Calu3 (cell line): ENCODE results near the gene MRPL16. TPM values are rescaled to one million over a fixed set of nuclear protein-coding genes. Genes with fewer than 3 reads are reported as not detected.
"Not testable (repeated sequence)": the region's sequence is repeated elsewhere in the genome, so short reads cannot be mapped to it uniquely, and the experiment has no call there.

Experiments
- BruUV-seq: library from RNA; stranded (reverse); fragments of 400-500 nt; replicated peaks from 2 replicates; lab custom pipeline; 2021; lab: Mats Ljungman, UMichigan
- CTCF ChIA-PET: fragments of 300-600 bp; sonication (Branson Sonifier 250); formaldehyde crosslinking; loops from one replicate; lab custom pipeline; 2022; ENCODE audit warnings: antibody characterized with exemption; lab: Charles Lee
- DNase-seq: peaks from one replicate; pipeline ENCODE4 v3.0.0; 2022
- H3K27ac Mint-ChIP-seq: one replicate; pipeline ENCODE4 v1.8.0; 2022; ENCODE audit warnings: mixed read lengths; ENCODE audit not compliant: unreplicated experiment
- H3K27me3 Mint-ChIP-seq: one replicate; pipeline ENCODE4 v1.8.0; 2022; ENCODE audit warnings: mixed read lengths; ENCODE audit not compliant: unreplicated experiment
- H3K36me3 Mint-ChIP-seq: one replicate; pipeline ENCODE4 v1.8.0; 2022; ENCODE audit warnings: mild to moderate bottlenecking, moderate library complexity, mixed read lengths; ENCODE audit not compliant: insufficient read depth, unreplicated experiment
- H3K4me1 Mint-ChIP-seq: one replicate; pipeline ENCODE4 v1.8.0; 2022; ENCODE audit warnings: mild to moderate bottlenecking, low read depth, mixed read lengths; ENCODE audit not compliant: unreplicated experiment
- H3K4me3 Mint-ChIP-seq: one replicate; pipeline ENCODE4 v1.8.0; 2022; ENCODE audit warnings: mild to moderate bottlenecking, low read depth, moderate library complexity, mixed read lengths; ENCODE audit not compliant: unreplicated experiment
- H3K9me3 Mint-ChIP-seq: one replicate; pipeline ENCODE4 v1.8.0; 2022; ENCODE audit warnings: low read depth, mixed read lengths; ENCODE audit not compliant: unreplicated experiment
- intact Hi-C: fragments of 100-400 bp; cut with micrococcal nuclease; formaldehyde crosslinking; loops from one replicate; pipeline ENCODE4 v1.10.0; 2022; ENCODE audit not compliant: unreplicated experiment
- total RNA-seq: library from RNA; stranded (reverse); gene quantifications from 2 replicates; pipeline ENCODE4 v1.2.3, GENCODE V29; 2022
- TF ChIP-seq, protein P1 (sequence below): fragments of 200-600 bp; IDR thresholded peaks from one replicate; pipeline ENCODE4 v1.8.0; 2022; ENCODE audit warnings: antibody characterized with exemption; ENCODE audit not compliant: unreplicated experiment

The MRPL16 gene
- total RNA-seq, 1 experiment from 2014 or later, result 49.8 TPM

DNA sequence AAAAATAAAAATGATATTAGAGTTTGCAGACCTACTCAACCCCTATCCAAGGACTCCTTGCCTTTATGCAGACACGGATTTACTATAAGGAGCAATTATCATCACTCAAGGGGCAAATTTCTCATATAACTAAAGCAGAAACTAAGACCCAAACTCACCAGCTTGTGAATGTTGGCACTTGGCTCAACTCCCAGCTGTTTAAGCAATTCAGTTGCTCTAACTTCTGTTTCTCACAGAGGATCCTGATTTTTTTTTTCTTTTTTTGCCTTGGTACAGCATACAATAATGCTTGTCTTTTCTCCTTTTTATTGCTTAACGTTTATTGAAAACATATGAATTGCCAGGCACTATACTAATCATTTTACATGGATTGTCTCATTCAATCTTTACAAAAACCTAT, 44.3 kb upstream of the MRPL16 start:
- Mint-ChIP-seq H3K4me1 (peaks cover 44% of the 10 kb centered on the region), H3K36me3 (peaks cover 24% of the 10 kb centered on the region), H3K27me3 (no peaks in the 10 kb centered on the region), H3K27ac (no peak overlapping the region), H3K4me3 (no peak overlapping the region), H3K9me3 (peaks cover 3% of the 10 kb centered on the region)
- no peak for DNase-seq
- BruUV-seq, result no TSS peak
- CTCF ChIA-PET, result no interaction called here
- intact Hi-C loops, result no loop called here
- TF ChIP-seq, protein P1, sequence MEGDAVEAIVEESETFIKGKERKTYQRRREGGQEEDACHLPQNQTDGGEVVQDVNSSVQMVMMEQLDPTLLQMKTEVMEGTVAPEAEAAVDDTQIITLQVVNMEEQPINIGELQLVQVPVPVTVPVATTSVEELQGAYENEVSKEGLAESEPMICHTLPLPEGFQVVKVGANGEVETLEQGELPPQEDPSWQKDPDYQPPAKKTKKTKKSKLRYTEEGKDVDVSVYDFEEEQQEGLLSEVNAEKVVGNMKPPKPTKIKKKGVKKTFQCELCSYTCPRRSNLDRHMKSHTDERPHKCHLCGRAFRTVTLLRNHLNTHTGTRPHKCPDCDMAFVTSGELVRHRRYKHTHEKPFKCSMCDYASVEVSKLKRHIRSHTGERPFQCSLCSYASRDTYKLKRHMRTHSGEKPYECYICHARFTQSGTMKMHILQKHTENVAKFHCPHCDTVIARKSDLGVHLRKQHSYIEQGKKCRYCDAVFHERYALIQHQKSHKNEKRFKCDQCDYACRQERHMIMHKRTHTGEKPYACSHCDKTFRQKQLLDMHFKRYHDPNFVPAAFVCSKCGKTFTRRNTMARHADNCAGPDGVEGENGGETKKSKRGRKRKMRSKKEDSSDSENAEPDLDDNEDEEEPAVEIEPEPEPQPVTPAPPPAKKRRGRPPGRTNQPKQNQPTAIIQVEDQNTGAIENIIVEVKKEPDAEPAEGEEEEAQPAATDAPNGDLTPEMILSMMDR, result no peak

DNA sequence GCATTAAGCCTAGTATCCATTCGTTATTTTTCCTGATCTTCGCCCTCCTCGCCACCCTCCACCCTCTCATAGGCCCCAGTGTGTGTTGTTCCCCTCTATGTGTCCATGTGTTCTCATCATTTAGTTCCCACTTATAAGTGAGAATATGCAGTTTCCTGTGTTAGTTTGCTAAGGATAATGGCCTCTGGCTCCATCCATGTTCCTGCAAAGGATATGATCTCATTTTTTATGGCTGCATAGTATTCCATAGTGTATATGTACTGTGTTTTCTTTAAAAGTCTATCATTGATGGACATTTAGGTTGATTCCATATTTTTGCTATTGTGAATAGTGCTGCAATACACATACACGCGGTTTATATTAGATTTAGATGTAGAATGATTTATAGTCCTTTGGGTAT, 40.8 kb upstream of the MRPL16 start:
- BruUV-seq, result not testable (repeated sequence)

DNA sequence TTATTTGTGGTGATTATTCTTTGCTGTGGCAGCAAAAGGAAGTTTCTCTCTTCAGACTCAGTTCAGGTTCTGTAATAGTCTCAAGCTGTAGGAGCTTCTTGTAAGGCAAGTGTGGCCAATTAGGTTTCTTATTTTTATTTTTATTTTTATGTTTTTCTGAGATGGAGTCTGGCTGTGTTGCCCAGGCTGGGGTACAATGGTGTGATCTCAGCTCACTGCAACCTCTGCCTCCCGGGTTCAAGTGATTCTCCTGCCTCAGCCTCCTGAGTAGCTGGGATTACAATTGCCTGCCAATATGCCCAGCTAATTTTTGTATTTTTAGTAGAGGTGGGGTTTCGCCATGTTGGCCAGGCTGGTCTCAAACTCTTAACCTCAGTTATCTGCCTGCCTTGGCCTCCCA, 39.0 kb upstream of the MRPL16 start:
- H3K36me3 Mint-ChIP-seq, result peaks cover 14% of the 10 kb centered on the region
- CTCF ChIA-PET, result interaction anchor here (0.8 to 1.8 kb wide), 4 partner anchors 16 to 402 kb away, joined by 4 to 7 read pairs (median 6); partner anchors contain the start of gene TCN1
- BruUV-seq, H3K4me3 Mint-ChIP-seq, DNase-seq, intact Hi-C loops, H3K27me3 Mint-ChIP-seq, H3K9me3 Mint-ChIP-seq: not testable (repeated sequence)
- peak overlapping the region; percentile 80 for H3K27ac Mint-ChIP-seq
- peaks cover 34% of the 10 kb centered on the region for H3K4me1 Mint-ChIP-seq

More for the DNA sequence above, 40.8 kb upstream of the MRPL16 start:
- intact Hi-C loops, CTCF ChIA-PET, H3K27me3 Mint-ChIP-seq, H3K4me3 Mint-ChIP-seq, H3K27ac Mint-ChIP-seq, DNase-seq, H3K9me3 Mint-ChIP-seq: not testable (repeated sequence)
- Mint-ChIP-seq H3K4me1 (peaks cover 32% of the 10 kb centered on the region), H3K36me3 (peaks cover 17% of the 10 kb centered on the region)

DNA sequence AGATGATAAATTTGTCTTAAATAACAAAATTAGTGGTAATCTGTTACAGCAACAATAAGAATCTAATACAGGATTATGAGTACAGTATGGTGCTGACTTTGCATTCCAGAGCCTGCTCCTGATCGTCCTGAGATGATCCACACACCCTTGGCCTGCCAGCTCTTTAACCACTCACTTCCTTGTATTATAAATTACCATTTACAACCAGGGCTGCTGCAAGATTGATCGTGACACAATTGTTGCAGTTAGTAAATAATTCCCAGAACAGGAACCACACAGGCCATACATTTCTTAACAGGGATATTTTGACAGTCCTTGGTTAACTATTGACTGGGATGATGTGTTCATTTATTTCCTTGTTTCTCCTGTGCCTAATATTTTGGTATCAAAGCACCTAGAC, 38.6 kb upstream of the MRPL16 start:
- Mint-ChIP-seq H3K4me3 (no peak overlapping the region), H3K27ac (peak overlapping the region; percentile 80)
- CTCF ChIA-PET, result interaction anchor here (0.8 to 1.8 kb wide), 4 partner anchors 16 to 402 kb away, joined by 4 to 7 read pairs (median 6); partner anchors contain the start of gene TCN1

DNA sequence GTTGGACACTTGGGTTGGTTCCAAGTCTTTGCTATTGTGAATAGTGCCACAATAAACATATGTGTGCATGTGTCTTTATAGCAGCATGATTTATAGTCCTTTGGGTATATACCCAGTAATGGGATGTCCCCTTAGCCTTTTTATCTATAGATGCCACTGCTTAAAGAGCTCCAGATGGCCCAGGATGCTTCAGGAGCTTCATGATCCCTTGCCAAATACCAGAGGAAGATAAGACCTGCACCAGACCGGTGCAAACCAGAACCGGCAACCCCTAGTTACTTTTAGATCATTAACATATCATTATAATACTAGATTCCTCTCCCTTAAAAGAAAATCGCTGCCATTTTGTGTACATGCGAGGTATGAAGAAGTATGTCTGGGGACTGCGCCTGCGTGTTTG, 37.9 kb upstream of the MRPL16 start:
- DNase-seq, H3K4me3 Mint-ChIP-seq, BruUV-seq, intact Hi-C loops, H3K9me3 Mint-ChIP-seq, H3K27me3 Mint-ChIP-seq: not testable (repeated sequence)
- CTCF ChIA-PET, result interaction anchor here (0.8 to 1.8 kb wide), 4 partner anchors 17 to 403 kb away, joined by 4 to 7 read pairs (median 6); partner anchors contain the start of gene TCN1
- Mint-ChIP-seq H3K4me1 (peaks cover 34% of the 10 kb centered on the region), H3K36me3 (peaks cover 14% of the 10 kb centered on the region), H3K27ac (peak overlapping the region; percentile 80)

More for the DNA sequence above, 38.6 kb upstream of the MRPL16 start:
- no peaks in the 10 kb centered on the region for H3K27me3 Mint-ChIP-seq
- TF ChIP-seq, protein P1, result no peak
- H3K4me1 Mint-ChIP-seq, result peaks cover 34% of the 10 kb centered on the region
- no TSS peak for BruUV-seq
- no peaks in the 10 kb centered on the region for H3K9me3 Mint-ChIP-seq
- peaks cover 14% of the 10 kb centered on the region for H3K36me3 Mint-ChIP-seq
- intact Hi-C loops, result no loop called here
- peak; percentile 68 for DNase-seq

DNA sequence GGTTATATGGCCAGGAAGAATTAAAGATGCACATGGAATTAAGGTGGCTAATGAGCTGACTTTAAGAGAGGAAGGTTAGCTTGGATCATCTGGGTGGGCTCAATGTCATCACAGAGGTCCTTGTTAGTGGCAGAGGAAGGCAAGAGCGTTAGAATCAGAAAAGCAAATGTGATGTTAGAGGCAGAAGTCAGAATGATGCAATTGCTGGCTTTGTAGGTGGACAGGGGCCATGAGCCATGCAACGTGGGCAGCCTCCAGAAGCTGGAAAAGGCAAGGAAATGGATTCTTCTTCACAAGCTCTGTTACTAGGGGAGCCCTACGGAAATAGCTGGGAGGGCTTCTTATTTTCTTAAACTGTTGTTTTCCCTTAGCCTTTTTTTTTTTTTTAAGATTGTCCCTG, 37.0 kb upstream of the MRPL16 start:
- Mint-ChIP-seq H3K9me3 (no peaks in the 10 kb centered on the region), H3K4me1 (peaks cover 34% of the 10 kb centered on the region), H3K36me3 (peaks cover 14% of the 10 kb centered on the region), H3K27ac (no peak overlapping the region), H3K4me3 (no peak overlapping the region), H3K27me3 (no peaks in the 10 kb centered on the region)
- BruUV-seq, result no TSS peak
- no peak for DNase-seq
- intact Hi-C loops, result no loop called here
- CTCF ChIA-PET, result interaction anchor here (0.5 kb wide), 1 partner anchor 10 kb away, joined by 3 read pairs; no protein-coding TSS in a partner anchor
- TF ChIP-seq, protein P1, result no peak
